Activated CD4-positive, alpha-beta memory T cell treated with anti-CD3 and anti-CD28 coated beads, Interleukin-2, amount 10 ng/mL, durations not matched to agents 7 days and 5 days (primary cell): ENCODE measurements around the gene NOM1. TPM values are rescaled to one million over a fixed set of nuclear protein-coding genes. Genes with fewer than 3 reads are reported as not detected.
"Not testable (repeated sequence)": the region's sequence is repeated elsewhere in the genome, so short reads cannot be mapped to it uniquely, and the experiment has no call there.

Experiments used
- CTCF ChIA-PET: fragments of 350-600 bp; sonication (Branson Sonifier 250); formaldehyde crosslinking; loops from one replicate; lab custom pipeline; 2021; ENCODE audit warnings: antibody characterized with exemption, inconsistent platforms; lab: Charles Lee
- POLR2A ChIA-PET: fragments of 350-600 bp; sonication (Branson Sonifier 250); formaldehyde crosslinking; loops from one replicate; lab custom pipeline; 2021; ENCODE audit warnings: antibody characterized with exemption; lab: Charles Lee
- DNase-seq: peaks from one replicate; pipeline ENCODE4 v3.0.0-alpha.2; 2020
- H3K27ac Mint-ChIP-seq: one replicate; pipeline ENCODE4 v1.8.0; 2021; ENCODE audit warnings: mild to moderate bottlenecking, mixed read lengths
- H3K27me3 Mint-ChIP-seq: one replicate; pipeline ENCODE4 v1.8.0; 2021; ENCODE audit warnings: mixed read lengths
- H3K36me3 Mint-ChIP-seq: one replicate; pipeline ENCODE4 v1.8.0; 2021; ENCODE audit warnings: low read depth, mixed read lengths
- H3K4me1 Mint-ChIP-seq: one replicate; pipeline ENCODE4 v1.8.0; 2021; ENCODE audit warnings: mixed read lengths
- H3K4me3 Mint-ChIP-seq: one replicate; pipeline ENCODE4 v1.8.0; 2021; ENCODE audit warnings: mild to moderate bottlenecking, mixed read lengths
- H3K9me3 Mint-ChIP-seq: one replicate; pipeline ENCODE4 v1.8.0; 2021; ENCODE audit warnings: mixed read lengths
- total RNA-seq, 2 experiments: library from RNA; stranded (reverse); gene quantifications; one replicate each; pipeline ENCODE4 v1.2.3, GENCODE V29; 2021

Gene NOM1
- total RNA-seq, 2 experiments from 2014 or later, result 22.1 to 22.8 TPM

- Mint-ChIP-seq H3K27ac (no peak overlapping the region), H3K36me3 (peaks cover 13% of the 10 kb centered on the region), H3K4me3 (no peak overlapping the region), H3K4me1 (peaks cover 5% of the 10 kb centered on the region), H3K27me3 (peaks cover 48% of the 10 kb centered on the region), H3K9me3 (peaks cover 13% of the 10 kb centered on the region)
- no peak for DNase-seq
- POLR2A ChIA-PET, result no interaction called here
- CTCF ChIA-PET, result no interaction called here
Observed at GRCh38 chr7:156943091-156944041, 6.1 kb upstream of the NOM1 start.

GRCh38 chr7:156944876-156945275 lies 4.6 kb upstream of the NOM1 start:
- DNase-seq, result no peak
- H3K27ac Mint-ChIP-seq, result no peak overlapping the region
- ChIA-PET POLR2A (no interaction called here), CTCF (no interaction called here)
- peaks cover 13% of the 10 kb centered on the region for H3K9me3 Mint-ChIP-seq
- H3K27me3 Mint-ChIP-seq, result peaks cover 48% of the 10 kb centered on the region
- H3K4me3 Mint-ChIP-seq, result no peak overlapping the region
- H3K4me1 Mint-ChIP-seq, result peaks cover 5% of the 10 kb centered on the region
- peaks cover 13% of the 10 kb centered on the region for H3K36me3 Mint-ChIP-seq

- ChIA-PET CTCF (interaction anchor here (0.5 to 3.0 kb wide), 4 partner anchors 20 to 54 kb away, joined by 3 to 25 read pairs (median 4); partner anchors contain the start of gene LMBR1), POLR2A (interaction anchor here (0.9 kb wide), 1 partner anchor 193 kb away, joined by 3 read pairs; no protein-coding TSS in a partner anchor)
- peak overlapping the region; percentile 15 for H3K4me3 Mint-ChIP-seq
- no peak for DNase-seq
- no peak overlapping the region for H3K27ac Mint-ChIP-seq
- no peaks in the 10 kb centered on the region for H3K9me3 Mint-ChIP-seq
- H3K27me3 Mint-ChIP-seq, result peaks cover 43% of the 10 kb centered on the region
- peaks cover 4% of the 10 kb centered on the region for H3K36me3 Mint-ChIP-seq
- peaks cover 26% of the 10 kb centered on the region for H3K4me1 Mint-ChIP-seq
Observed at GRCh38 chr7:156947120-156947843, 2.2 kb upstream of the NOM1 start.

GRCh38 chr7:156948361-156948760 lies 1.2 kb upstream of the NOM1 start:
- H3K36me3 Mint-ChIP-seq, result peaks cover 8% of the 10 kb centered on the region
- ChIA-PET CTCF (interaction anchor here (1.1 to 3.0 kb wide), 4 partner anchors 19 to 55 kb away, joined by 3 to 25 read pairs (median 4); partner anchors contain the start of gene LMBR1), POLR2A (interaction anchor here (0.6 to 1.7 kb wide), 3 partner anchors 27 to 55 kb away, joined by 3 to 5 read pairs (median 4); partner anchors contain the start of gene LMBR1)
- no peaks in the 10 kb centered on the region for H3K9me3 Mint-ChIP-seq
- peaks cover 31% of the 10 kb centered on the region for H3K4me1 Mint-ChIP-seq
- DNase-seq, result no peak
- peaks cover 35% of the 10 kb centered on the region for H3K27me3 Mint-ChIP-seq
- peak overlapping the region; percentile 71 for H3K4me3 Mint-ChIP-seq
- H3K27ac Mint-ChIP-seq, result no peak overlapping the region

DNA sequence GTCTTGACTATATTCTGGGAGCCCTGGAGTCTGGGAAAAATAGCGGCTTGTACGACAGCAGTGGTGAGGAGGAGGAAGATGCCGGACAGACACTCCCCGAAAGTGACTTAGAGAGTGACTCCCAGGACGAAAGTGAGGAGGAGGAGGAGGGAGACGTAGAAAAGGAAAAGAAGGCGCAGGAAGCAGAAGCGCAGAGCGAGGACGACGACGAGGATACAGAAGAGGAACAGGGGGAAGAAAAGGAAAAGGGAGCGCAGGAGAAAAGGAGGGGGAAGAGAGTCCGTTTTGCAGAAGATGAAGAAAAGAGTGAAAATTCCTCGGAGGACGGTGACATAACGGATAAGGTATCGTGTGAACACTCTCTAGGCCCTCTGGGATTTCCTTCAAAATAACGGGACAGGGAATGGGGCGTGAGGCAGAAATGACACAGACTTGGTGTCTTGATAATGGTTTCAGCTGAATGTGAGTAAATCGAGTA lies 908 bp downstream of the NOM1 start:
- peak overlapping the region; percentile 100 for H3K4me3 Mint-ChIP-seq
- POLR2A ChIA-PET, result interaction anchor here (0.5 to 3.5 kb wide), 12 partner anchors 13 to 1653 kb away, joined by 3 to 28 read pairs (median 3); partner anchors contain the start of genes DNAJB6 and LMBR1

DNA sequence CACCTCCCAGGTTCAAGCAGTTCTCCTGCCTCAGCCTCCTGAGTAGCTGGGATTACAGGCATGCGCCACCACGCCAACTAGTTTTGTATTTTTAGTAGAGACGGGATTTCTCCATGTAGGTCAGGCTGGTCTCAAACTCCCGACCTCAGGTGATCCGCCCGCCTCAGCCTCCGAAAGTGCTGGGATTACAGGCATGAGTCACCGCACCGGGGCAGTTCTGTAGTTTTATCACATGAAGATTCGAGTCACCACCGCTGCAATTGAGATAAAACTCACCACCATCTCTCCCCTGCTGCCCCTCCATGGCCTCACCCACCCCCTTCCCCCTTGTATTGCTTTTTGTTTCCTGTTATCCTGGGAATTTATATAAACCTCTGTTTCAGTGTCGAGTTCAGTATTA lies 3.7 kb downstream of the NOM1 start:
- not testable (repeated sequence) for H3K9me3 Mint-ChIP-seq, H3K4me3 Mint-ChIP-seq, DNase-seq, H3K27ac Mint-ChIP-seq, H3K27me3 Mint-ChIP-seq
- POLR2A ChIA-PET, result interaction anchor here (1.9 kb wide), 1 partner anchor 30 kb away, joined by 5 read pairs; no protein-coding TSS in a partner anchor
- Mint-ChIP-seq H3K36me3 (peaks cover 44% of the 10 kb centered on the region), H3K4me1 (peaks cover 41% of the 10 kb centered on the region)
- CTCF ChIA-PET, result interaction anchor here (2.5 kb wide), 1 partner anchor 59 kb away, joined by 9 read pairs; the partner anchor contains the start of gene LMBR1

More for the DNA sequence above, 908 bp downstream of the NOM1 start:
- Mint-ChIP-seq H3K4me1 (peaks cover 38% of the 10 kb centered on the region), H3K36me3 (peaks cover 29% of the 10 kb centered on the region), H3K9me3 (no peaks in the 10 kb centered on the region), H3K27me3 (peaks cover 14% of the 10 kb centered on the region), H3K27ac (peak overlapping the region; percentile 85)
- DNase-seq, result no peak
- CTCF ChIA-PET, result interaction anchor here (0.9 to 3.0 kb wide), 16 partner anchors 8 to 338 kb away, joined by 3 to 25 read pairs (median 3); partner anchors contain the start of gene LMBR1

- Mint-ChIP-seq H3K27me3 (no peaks in the 10 kb centered on the region), H3K36me3 (peaks cover 50% of the 10 kb centered on the region), H3K4me3 (no peak overlapping the region), H3K4me1 (peaks cover 41% of the 10 kb centered on the region), H3K9me3 (no peaks in the 10 kb centered on the region), H3K27ac (no peak overlapping the region)
- DNase-seq, result no peak
- ChIA-PET POLR2A (no interaction called here), CTCF (no interaction called here)
Observed at GRCh38 chr7:156954941-156955340, 5.4 kb downstream of the NOM1 start.

DNA sequence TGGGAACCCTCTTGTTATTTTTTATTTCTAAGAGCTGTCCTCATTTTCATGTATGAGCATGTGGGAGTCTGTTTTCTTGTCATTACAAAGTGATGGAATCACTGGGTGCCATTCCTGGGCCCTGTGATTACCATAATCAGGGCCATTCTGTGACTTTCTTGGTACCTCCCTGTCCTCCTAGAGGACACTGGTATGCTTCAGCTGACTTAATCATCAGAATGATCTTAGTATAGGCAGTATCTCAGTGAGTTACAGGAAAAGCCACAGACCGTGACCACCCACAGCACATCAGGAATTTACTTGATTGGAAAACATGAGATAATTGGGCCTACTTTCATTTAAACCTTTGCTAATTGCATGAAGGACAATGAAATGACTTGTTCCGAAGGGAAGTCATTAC lies 7.2 kb downstream of the NOM1 start:
- DNase-seq, result no peak
- Mint-ChIP-seq H3K27me3 (no peaks in the 10 kb centered on the region), H3K4me3 (no peak overlapping the region), H3K9me3 (no peaks in the 10 kb centered on the region), H3K27ac (no peak overlapping the region), H3K4me1 (peaks cover 27% of the 10 kb centered on the region), H3K36me3 (peaks cover 64% of the 10 kb centered on the region)
- CTCF ChIA-PET, result no interaction called here
- POLR2A ChIA-PET, result no interaction called here

GRCh38 chr7:156962145-156962544 lies 12.6 kb downstream of the NOM1 start:
- H3K4me3 Mint-ChIP-seq, result no peak overlapping the region
- H3K9me3 Mint-ChIP-seq, result no peaks in the 10 kb centered on the region
- H3K27me3 Mint-ChIP-seq, result no peaks in the 10 kb centered on the region
- H3K4me1 Mint-ChIP-seq, result peaks cover 3% of the 10 kb centered on the region
- peaks cover 66% of the 10 kb centered on the region for H3K36me3 Mint-ChIP-seq
- ChIA-PET CTCF (no interaction called here), POLR2A (no interaction called here)
- H3K27ac Mint-ChIP-seq, result no peak overlapping the region
- DNase-seq, result no peak

DNA sequence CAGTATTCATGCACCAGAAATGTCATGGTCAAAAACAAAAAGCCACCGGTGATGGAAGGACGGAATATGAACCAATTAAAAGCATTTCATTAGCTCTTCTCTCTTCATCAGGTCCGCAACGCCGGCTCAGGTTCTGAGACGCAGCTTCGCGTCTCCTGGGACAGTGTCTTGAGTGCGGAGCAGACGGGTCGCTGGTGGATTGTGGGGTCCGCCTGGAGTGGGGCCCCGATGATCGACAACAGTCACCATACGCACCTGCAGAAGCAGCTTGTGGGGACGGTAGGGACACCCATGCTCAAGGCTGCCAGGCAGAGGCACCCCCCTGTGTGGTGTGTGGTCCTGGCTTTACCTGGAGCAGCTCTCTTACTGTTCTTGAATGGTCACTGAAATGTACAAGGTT lies 13.4 kb downstream of the NOM1 start:
- ChIA-PET CTCF (no interaction called here), POLR2A (interaction anchor here (0.7 to 1.0 kb wide), 2 partner anchors 12 to 13 kb away, joined by 3 read pairs; partner anchors contain the start of gene NOM1)
- peaks cover 3% of the 10 kb centered on the region for H3K4me1 Mint-ChIP-seq
- DNase-seq, result no peak
- peaks cover 67% of the 10 kb centered on the region for H3K36me3 Mint-ChIP-seq
- no peak overlapping the region for H3K4me3 Mint-ChIP-seq
- H3K27ac Mint-ChIP-seq, result no peak overlapping the region
- H3K27me3 Mint-ChIP-seq, result no peaks in the 10 kb centered on the region
- H3K9me3 Mint-ChIP-seq, result no peaks in the 10 kb centered on the region

DNA sequence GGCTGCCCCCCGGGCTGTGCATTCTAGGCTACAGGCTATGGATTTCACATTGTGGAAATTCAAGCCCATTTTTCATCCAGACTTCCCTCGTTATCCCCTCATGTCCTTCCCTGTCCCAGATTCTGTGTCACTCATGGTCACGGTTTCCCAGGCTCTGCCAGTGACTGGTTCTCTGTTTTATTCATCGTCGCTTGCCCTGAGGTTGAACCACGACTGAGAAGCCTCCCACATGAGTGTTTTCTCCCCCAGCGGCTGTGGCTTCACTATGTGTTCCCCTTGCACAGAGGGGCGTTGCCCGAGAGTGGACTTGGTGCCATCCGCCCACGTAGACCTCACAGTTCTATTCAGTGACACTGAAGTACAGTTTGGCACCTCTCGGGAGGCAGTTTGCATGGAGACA lies 14.0 kb downstream of the NOM1 start:
- CTCF ChIA-PET, result no interaction called here
- no peak for DNase-seq
- no peak overlapping the region for H3K27ac Mint-ChIP-seq
- peaks cover 3% of the 10 kb centered on the region for H3K4me1 Mint-ChIP-seq
- POLR2A ChIA-PET, result interaction anchor here (0.7 to 1.0 kb wide), 2 partner anchors 12 to 14 kb away, joined by 3 read pairs; partner anchors contain the start of gene NOM1
- no peak overlapping the region for H3K4me3 Mint-ChIP-seq
- H3K9me3 Mint-ChIP-seq, result no peaks in the 10 kb centered on the region
- H3K27me3 Mint-ChIP-seq, result no peaks in the 10 kb centered on the region
- peaks cover 68% of the 10 kb centered on the region for H3K36me3 Mint-ChIP-seq

- CTCF ChIA-PET, result no interaction called here
Observed at GRCh38 chr7:156964971-156965370, 15.5 kb downstream of the NOM1 start.

More at GRCh38 chr7:156964971-156965370, 15.5 kb downstream of the NOM1 start:
- H3K9me3 Mint-ChIP-seq, result no peaks in the 10 kb centered on the region
- H3K27ac Mint-ChIP-seq, result no peak overlapping the region
- no peak for DNase-seq
- H3K4me3 Mint-ChIP-seq, result no peak overlapping the region
- no peaks in the 10 kb centered on the region for H3K27me3 Mint-ChIP-seq
- H3K4me1 Mint-ChIP-seq, result peaks cover 3% of the 10 kb centered on the region
- POLR2A ChIA-PET, result interaction anchor here (1.1 kb wide), 1 partner anchor 15 kb away, joined by 3 read pairs; the partner anchor contains the start of gene NOM1
- H3K36me3 Mint-ChIP-seq, result peaks cover 63% of the 10 kb centered on the region
